Measurements from ENCODE around the gene TRIM27. TPM values are rescaled to one million over a fixed set of nuclear protein-coding genes. Genes with fewer than 3 reads are reported as not detected.

Gene TRIM27
- total and polyA plus RNA-seq, 2 donors (not counting 1 experiment from before 2014, with no cell fraction given) = 42.7 to 43.8 TPM

- H3K36me3 ChIP-seq (ENCODE audit: control insufficient read depth, insufficient read depth, low read length) = no peaks in the 10 kb centered on the region
- H3K4me2 ChIP-seq (ENCODE audit: extremely low read depth, insufficient read depth, low read length) = no peak overlapping the region
- H3K27ac ChIP-seq (ENCODE audit: insufficient read depth, low read length) = no peak overlapping the region
- H3K4me1 ChIP-seq (ENCODE audit: control insufficient read depth, extremely low read depth, insufficient read depth, low read length) = no peaks in the 10 kb centered on the region
- TF ChIP-seq EZH2 (IDR thresholded peaks at IDR 0.05; ENCODE audit: low read length, missing control alignments) (no peak), CTCF (conservative IDR thresholded peaks at IDR 0.05 in 1 of 2, IDR thresholded peaks at IDR 0.05 in 1 of 2; ENCODE audit: low read depth in 1 of 2, low read length in 2 of 2) (no peak)
- no peaks in the 10 kb centered on the region for H3K79me2 ChIP-seq (ENCODE audit: control insufficient read depth, insufficient read depth, low read length)
- H3K27me3 ChIP-seq (ENCODE audit: control insufficient read depth, insufficient read depth, low read length) = no peaks in the 10 kb centered on the region
- H3K9ac ChIP-seq (ENCODE audit: insufficient read depth, low read length) = no peak overlapping the region
- H2AFZ ChIP-seq (ENCODE audit: low read length) = no peak overlapping the region
- H3K4me3 ChIP-seq (replicated peaks in 1 of 4; ENCODE audit: control extremely low read depth in 1 of 4, insufficient read depth in 1 of 4, low read depth in 3 of 4, low read length in 4 of 4) = no peak overlapping the region
- no peaks in the 10 kb centered on the region for H4K20me1 ChIP-seq (ENCODE audit: control insufficient read depth, extremely low read depth, insufficient read depth, low read length)
- DNase-seq (ENCODE audit: low read depth in 2 of 2) = no peak
- no peaks in the 10 kb centered on the region for H3K9me3 ChIP-seq (ENCODE audit: control insufficient read depth, insufficient read depth, low read depth, low read length)
These were observed 24.1 kb upstream of the TRIM27 start for GRCh38 chr6:28947831-28948270.

- no peak for DNase-seq (ENCODE audit: low read depth in 2 of 2)
- H3K9me3 ChIP-seq (ENCODE audit: control insufficient read depth, insufficient read depth, low read depth, low read length) = no peaks in the 10 kb centered on the region
- no peaks in the 10 kb centered on the region for H3K36me3 ChIP-seq (ENCODE audit: control insufficient read depth, insufficient read depth, low read length)
- no peak overlapping the region for H3K4me3 ChIP-seq (replicated peaks in 1 of 4; ENCODE audit: control extremely low read depth in 1 of 4, insufficient read depth in 1 of 4, low read depth in 3 of 4, low read length in 4 of 4)
- H3K27me3 ChIP-seq (ENCODE audit: control insufficient read depth, insufficient read depth, low read length) = no peaks in the 10 kb centered on the region
- H4K20me1 ChIP-seq (ENCODE audit: control insufficient read depth, extremely low read depth, insufficient read depth, low read length) = no peaks in the 10 kb centered on the region
- no peaks in the 10 kb centered on the region for H3K79me2 ChIP-seq (ENCODE audit: control insufficient read depth, insufficient read depth, low read length)
- no peak overlapping the region for H3K27ac ChIP-seq (ENCODE audit: insufficient read depth, low read length)
- H3K4me2 ChIP-seq (ENCODE audit: extremely low read depth, insufficient read depth, low read length) = no peak overlapping the region
- H2AFZ ChIP-seq (ENCODE audit: low read length) = no peak overlapping the region
- TF ChIP-seq EZH2 (IDR thresholded peaks at IDR 0.05; ENCODE audit: low read length, missing control alignments) (no peak), CTCF (conservative IDR thresholded peaks at IDR 0.05 in 1 of 2, IDR thresholded peaks at IDR 0.05 in 1 of 2; ENCODE audit: low read depth in 1 of 2, low read length in 2 of 2) (no peak)
- H3K4me1 ChIP-seq (ENCODE audit: control insufficient read depth, extremely low read depth, insufficient read depth, low read length) = peaks cover under 1% of the 10 kb centered on the region
- H3K9ac ChIP-seq (ENCODE audit: insufficient read depth, low read length) = no peak overlapping the region
These were observed 23.4 kb upstream of the TRIM27 start for GRCh38 chr6:28947067-28947765.

- Histone ChIP-seq H3K4me1 (ENCODE audit: control insufficient read depth, extremely low read depth, insufficient read depth, low read length) (peaks cover 3% of the 10 kb centered on the region), H4K20me1 (ENCODE audit: control insufficient read depth, extremely low read depth, insufficient read depth, low read length) (no peaks in the 10 kb centered on the region), H3K79me2 (ENCODE audit: control insufficient read depth, insufficient read depth, low read length) (no peaks in the 10 kb centered on the region), H3K36me3 (ENCODE audit: control insufficient read depth, insufficient read depth, low read length) (no peaks in the 10 kb centered on the region), H3K4me2 (ENCODE audit: extremely low read depth, insufficient read depth, low read length) (no peak overlapping the region), H3K9me3 (ENCODE audit: control insufficient read depth, insufficient read depth, low read depth, low read length) (no peaks in the 10 kb centered on the region), H3K9ac (ENCODE audit: insufficient read depth, low read length) (no peak overlapping the region), H3K27ac (ENCODE audit: insufficient read depth, low read length) (no peak overlapping the region), H3K27me3 (ENCODE audit: control insufficient read depth, insufficient read depth, low read length) (no peaks in the 10 kb centered on the region), H3K4me3 (replicated peaks in 1 of 4; ENCODE audit: control extremely low read depth in 1 of 4, insufficient read depth in 1 of 4, low read depth in 3 of 4, low read length in 4 of 4) (no peak overlapping the region), H2AFZ (ENCODE audit: low read length) (no peak overlapping the region)
- DNase-seq (ENCODE audit: low read depth in 2 of 2) = no peak
- TF ChIP-seq CTCF (conservative IDR thresholded peaks at IDR 0.05 in 1 of 2, IDR thresholded peaks at IDR 0.05 in 1 of 2; ENCODE audit: low read depth in 1 of 2, low read length in 2 of 2) (no peak), EZH2 (IDR thresholded peaks at IDR 0.05; ENCODE audit: low read length, missing control alignments) (no peak)
These were observed 21.6 kb upstream of the TRIM27 start for GRCh38 chr6:28945349-28945748.
